ENCODE results near the gene PARD6A.

PARD6A gene

GRCh38 chr16:67674851-67675578, 14.3 kb downstream of the PARD6A start:
- no peak overlapping the region for H3K4me3 ChIP-seq (ENCODE audit: low read depth, low read length)
- TF ChIP-seq CTCF (IDR thresholded peaks at IDR 0.05; ENCODE audit: low read depth, low read length): no peak

GRCh38 chr16:67675579-67675935, 14.8 kb downstream of the PARD6A start:
- no peak for TF ChIP-seq CTCF (IDR thresholded peaks at IDR 0.05; ENCODE audit: low read depth, low read length)
- H3K4me3 ChIP-seq (ENCODE audit: low read depth, low read length): no peak overlapping the region

- TF ChIP-seq CTCF (IDR thresholded peaks at IDR 0.05; ENCODE audit: low read depth, low read length): no peak
- no peak overlapping the region for H3K4me3 ChIP-seq (ENCODE audit: low read depth, low read length)
Measured at GRCh38 chr16:67675999-67676398, 15.2 kb downstream of the PARD6A start.

GRCh38 chr16:67676516-67676915, 15.8 kb downstream of the PARD6A start:
- TF ChIP-seq CTCF (IDR thresholded peaks at IDR 0.05; ENCODE audit: low read depth, low read length): no peak
- no peak overlapping the region for H3K4me3 ChIP-seq (ENCODE audit: low read depth, low read length)

GRCh38 chr16:67676939-67677338, 16.2 kb downstream of the PARD6A start:
- H3K4me3 ChIP-seq (ENCODE audit: low read depth, low read length): no peak overlapping the region
- no peak for TF ChIP-seq CTCF (IDR thresholded peaks at IDR 0.05; ENCODE audit: low read depth, low read length)

- no peak for TF ChIP-seq CTCF (IDR thresholded peaks at IDR 0.05; ENCODE audit: low read depth, low read length)
- H3K4me3 ChIP-seq (ENCODE audit: low read depth, low read length): no peak overlapping the region
Measured at GRCh38 chr16:67677712-67678111, 17.0 kb downstream of the PARD6A start.

GRCh38 chr16:67678354-67679023, 17.7 kb downstream of the PARD6A start:
- no peak overlapping the region for H3K4me3 ChIP-seq (ENCODE audit: low read depth, low read length)
- TF ChIP-seq CTCF (IDR thresholded peaks at IDR 0.05; ENCODE audit: low read depth, low read length): no peak

Data from WI38 (cell line).